Measurements from ENCODE around the gene SH3BP4.
"Not testable (repeated sequence)": the region's sequence is repeated elsewhere in the genome, so short reads cannot be mapped to it uniquely, and the experiment has no call there.

SH3BP4 gene

GRCh38 chr2:235054919-235055318 is 103.1 kb downstream of the SH3BP4 start:
- H3K4me3 ChIP-seq (ENCODE audit: low read depth, low read length), result no peak overlapping the region
- no peak for DNase-seq (ENCODE audit: low read depth)
- no peak for TF ChIP-seq CTCF (IDR thresholded peaks at IDR 0.05; ENCODE audit: control insufficient read depth, extremely low read depth, insufficient read depth)

GRCh38 chr2:235055891-235056516 is 104.2 kb downstream of the SH3BP4 start:
- TF ChIP-seq CTCF (IDR thresholded peaks at IDR 0.05; ENCODE audit: control insufficient read depth, extremely low read depth, insufficient read depth), result peak; percentile 59
- no peak for DNase-seq (ENCODE audit: low read depth)
- H3K4me3 ChIP-seq (ENCODE audit: low read depth, low read length), result no peak overlapping the region

- no peak for DNase-seq (ENCODE audit: low read depth)
- TF ChIP-seq CTCF (IDR thresholded peaks at IDR 0.05; ENCODE audit: control insufficient read depth, extremely low read depth, insufficient read depth), result no peak
- H3K4me3 ChIP-seq (ENCODE audit: low read depth, low read length), result no peak overlapping the region
Measured at GRCh38 chr2:235056768-235057167, 105.0 kb downstream of the SH3BP4 start.

- H3K4me3 ChIP-seq (ENCODE audit: low read depth, low read length); DNase-seq (ENCODE audit: low read depth): not testable (repeated sequence)
Measured at GRCh38 chr2:235057616-235058015, 105.8 kb downstream of the SH3BP4 start.

DNA sequence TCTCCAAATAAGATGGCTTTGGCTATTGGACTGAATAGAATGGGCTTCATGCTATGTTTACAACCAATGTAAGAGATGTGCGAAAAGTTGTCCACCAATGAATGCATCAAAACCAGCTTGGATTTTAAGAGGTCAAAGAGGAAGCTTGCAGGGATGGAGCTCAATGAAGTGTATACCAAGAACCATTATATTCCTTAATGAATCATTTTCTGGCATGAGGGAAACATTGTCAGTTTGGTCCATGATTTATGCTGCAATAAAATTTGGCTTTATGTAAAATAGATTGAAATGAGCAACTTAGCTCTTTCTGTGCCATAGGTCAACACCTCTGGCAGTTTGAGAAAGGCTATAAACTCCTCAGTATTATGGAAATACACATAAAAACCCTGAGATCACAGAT is 107.3 kb downstream of the SH3BP4 start:
- no peak for TF ChIP-seq CTCF (IDR thresholded peaks at IDR 0.05; ENCODE audit: control insufficient read depth, extremely low read depth, insufficient read depth)
- DNase-seq (ENCODE audit: low read depth), result no peak
- no peak overlapping the region for H3K4me3 ChIP-seq (ENCODE audit: low read depth, low read length)

DNA sequence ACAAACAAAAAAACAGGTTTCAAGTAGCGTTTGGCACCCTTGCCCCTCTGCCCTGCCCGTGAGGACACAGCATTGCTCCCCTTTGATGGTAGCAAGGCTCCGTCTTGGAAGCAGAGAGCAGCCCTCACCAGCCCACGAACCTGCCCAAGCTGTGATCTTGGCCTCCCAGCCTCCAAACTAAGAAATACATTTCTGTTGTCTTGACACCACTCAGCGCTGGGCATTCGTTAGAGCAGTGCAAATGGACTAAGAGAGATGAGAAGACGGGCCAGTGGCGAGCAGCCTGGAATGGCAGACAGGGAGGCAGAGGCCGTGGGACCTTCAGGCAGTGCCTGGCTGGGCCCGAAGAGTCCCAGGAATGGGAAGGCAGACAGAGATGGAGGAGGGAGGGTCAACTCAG is 109.8 kb downstream of the SH3BP4 start:
- H3K4me3 ChIP-seq (ENCODE audit: low read depth, low read length), result no peak overlapping the region
- TF ChIP-seq CTCF (IDR thresholded peaks at IDR 0.05; ENCODE audit: control insufficient read depth, extremely low read depth, insufficient read depth), result no peak
- DNase-seq (ENCODE audit: low read depth), result no peak

DNA sequence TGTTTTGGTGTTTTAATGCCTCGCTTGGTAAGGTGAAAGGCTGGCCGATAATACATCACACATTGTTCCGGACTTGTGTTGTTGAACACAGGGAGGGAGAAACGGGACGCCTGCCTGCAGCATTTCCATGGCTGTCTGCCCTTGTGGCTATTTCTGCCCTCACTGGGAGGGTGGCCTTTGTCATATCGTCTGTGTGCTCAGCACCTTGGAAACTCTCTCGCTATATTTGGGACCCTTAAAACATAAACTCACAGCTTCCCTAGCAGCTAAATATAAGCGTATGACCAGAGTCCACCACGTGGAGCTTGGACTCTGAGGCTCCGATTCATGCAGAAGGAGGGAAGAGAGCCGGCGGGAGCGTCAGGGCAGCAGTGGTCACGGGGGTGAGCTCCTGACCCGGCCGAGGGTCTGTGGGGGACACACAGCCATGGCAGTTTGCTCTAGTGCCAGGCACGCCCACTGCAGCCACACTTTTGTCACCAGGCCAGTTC is 111.7 kb downstream of the SH3BP4 start:
- DNase-seq (ENCODE audit: low read depth), result no peak
- TF ChIP-seq CTCF (IDR thresholded peaks at IDR 0.05; ENCODE audit: control insufficient read depth, extremely low read depth, insufficient read depth), result no peak
- H3K4me3 ChIP-seq (ENCODE audit: low read depth, low read length), result no peak overlapping the region

All from LNCaP clone FGC (cell line).